ENCODE results near the gene IP6K3. TPM values are rescaled to one million over a fixed set of nuclear protein-coding genes. Genes with fewer than 3 reads are reported as not detected.

IP6K3 gene
- polyA plus RNA-seq, 1 donor (not counting 4 experiments of a cell fraction or from before 2014, with no cell fraction given) = not detected

DNA sequence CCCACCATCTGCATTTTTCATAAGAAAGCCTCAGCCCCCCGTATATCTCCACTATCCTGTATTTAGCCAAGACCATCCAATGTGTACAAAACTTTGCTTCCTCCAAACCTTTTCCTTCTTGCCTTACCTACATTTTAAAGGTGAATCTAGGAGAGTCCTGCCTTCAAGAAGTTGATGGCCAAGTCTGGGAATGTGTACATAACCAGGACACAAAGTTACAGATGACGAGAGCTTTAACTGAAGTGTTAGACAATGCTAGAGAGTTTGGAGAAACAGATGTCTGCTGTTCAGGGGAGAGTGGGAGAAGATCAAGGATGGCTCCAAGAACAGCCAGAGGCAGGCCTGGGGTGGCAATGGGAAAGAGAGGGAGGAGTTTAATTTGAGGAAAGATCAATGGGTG, 32.9 kb downstream of the IP6K3 start:
- Histone ChIP-seq H3K27me3 (ENCODE audit: control insufficient read depth, extremely low read depth, insufficient read depth, low read length) (no peaks in the 10 kb centered on the region), H3K36me3 (ENCODE audit: control insufficient read depth in 2 of 2, extremely low read depth in 1 of 2, insufficient read depth in 2 of 2, low read length in 2 of 2) (peaks cover 3 to 22% of the 10 kb centered on the region in 2 experiments), H3K9ac (ENCODE audit: control insufficient read depth, extremely low read depth, insufficient read depth, low read length) (no peak overlapping the region), H3K79me2 (ENCODE audit: control insufficient read depth, insufficient read depth, low read length) (peaks cover 16% of the 10 kb centered on the region), H3K27ac (ENCODE audit: control insufficient read depth, insufficient read depth, low read length) (no peak overlapping the region), H3K4me3 (ENCODE audit: control insufficient read depth in 2 of 3, extremely low read depth in 1 of 3, insufficient read depth in 2 of 3, low read depth in 1 of 3, low read length in 3 of 3) (no peak overlapping the region), H3K4me2 (ENCODE audit: control insufficient read depth, extremely low read depth, insufficient read depth, low read depth, low read length) (no peak overlapping the region), H4K20me1 (ENCODE audit: control insufficient read depth, extremely low read depth, insufficient read depth, low read length) (no peaks in the 10 kb centered on the region), H2AFZ (ENCODE audit: control insufficient read depth, low read length) (no peak overlapping the region), H3K9me3 (ENCODE audit: control insufficient read depth, low read depth, low read length) (no peaks in the 10 kb centered on the region), H3K9me1 (ENCODE audit: control insufficient read depth, extremely low read depth, insufficient read depth, low read length) (peaks cover 2% of the 10 kb centered on the region), H3K4me1 (ENCODE audit: control insufficient read depth, extremely low read depth, insufficient read depth, low read length) (peaks cover 51% of the 10 kb centered on the region)
- dilution Hi-C loops (cut with MboI; ENCODE audit: extremely low pct_ligation_motif_present, low sequenced_read_pairs) = no loop called here
- no peak for DNase-seq (ENCODE audit: low read depth, low spot score)
- no peak for FAIRE-seq
- TF ChIP-seq CTCF (optimal IDR thresholded peaks at IDR 0.05 in 1 of 3, IDR thresholded peaks at IDR 0.05 in 1 of 3, conservative IDR thresholded peaks at IDR 0.05 in 1 of 3; ENCODE audit: extremely low read depth in 1 of 3, insufficient read depth in 2 of 3, low read length in 3 of 3) = no peak
- no peak for TF ChIP-seq EZH2 (IDR thresholded peaks at IDR 0.05; ENCODE audit: low read length)

DNA sequence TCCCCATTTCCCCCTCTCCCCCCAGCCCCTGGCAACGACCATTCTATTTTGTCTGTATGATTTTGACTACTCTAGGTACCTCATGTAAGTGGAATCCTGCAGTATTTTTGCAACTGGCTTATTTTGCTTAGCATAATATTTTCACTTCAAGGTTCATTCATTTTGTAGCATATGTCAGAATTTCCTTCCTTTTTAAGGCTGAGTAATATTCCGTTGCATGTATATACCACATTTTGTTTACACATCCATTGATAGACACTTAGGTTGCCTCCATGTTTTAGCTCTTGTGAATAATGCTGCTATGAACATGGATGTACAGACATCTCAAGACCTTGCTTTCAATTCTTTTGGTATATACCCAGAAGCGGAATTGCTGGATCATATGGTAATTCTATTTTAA, 33.8 kb downstream of the IP6K3 start:
- Histone ChIP-seq H3K4me2 (ENCODE audit: control insufficient read depth, extremely low read depth, insufficient read depth, low read depth, low read length) (no peak overlapping the region), H3K4me3 (ENCODE audit: control insufficient read depth in 2 of 3, extremely low read depth in 1 of 3, insufficient read depth in 2 of 3, low read depth in 1 of 3, low read length in 3 of 3) (no peak overlapping the region), H3K27me3 (ENCODE audit: control insufficient read depth, extremely low read depth, insufficient read depth, low read length) (no peaks in the 10 kb centered on the region), H2AFZ (ENCODE audit: control insufficient read depth, low read length) (no peak overlapping the region), H3K9me1 (ENCODE audit: control insufficient read depth, extremely low read depth, insufficient read depth, low read length) (peaks cover 2% of the 10 kb centered on the region), H3K36me3 (ENCODE audit: control insufficient read depth in 2 of 2, extremely low read depth in 1 of 2, insufficient read depth in 2 of 2, low read length in 2 of 2) (peaks cover 9 to 29% of the 10 kb centered on the region in 2 experiments), H3K27ac (ENCODE audit: control insufficient read depth, insufficient read depth, low read length) (no peak overlapping the region), H3K9me3 (ENCODE audit: control insufficient read depth, low read depth, low read length) (no peaks in the 10 kb centered on the region), H3K79me2 (ENCODE audit: control insufficient read depth, insufficient read depth, low read length) (peaks cover 16% of the 10 kb centered on the region), H3K4me1 (ENCODE audit: control insufficient read depth, extremely low read depth, insufficient read depth, low read length) (peaks cover 42% of the 10 kb centered on the region), H3K9ac (ENCODE audit: control insufficient read depth, extremely low read depth, insufficient read depth, low read length) (no peak overlapping the region), H4K20me1 (ENCODE audit: control insufficient read depth, extremely low read depth, insufficient read depth, low read length) (no peaks in the 10 kb centered on the region)
- FAIRE-seq (no peak), DNase-seq (ENCODE audit: low read depth, low spot score) (no peak)
- TF ChIP-seq EZH2 (IDR thresholded peaks at IDR 0.05; ENCODE audit: low read length) (no peak), CTCF (optimal IDR thresholded peaks at IDR 0.05 in 1 of 3, IDR thresholded peaks at IDR 0.05 in 1 of 3, conservative IDR thresholded peaks at IDR 0.05 in 1 of 3; ENCODE audit: extremely low read depth in 1 of 3, insufficient read depth in 2 of 3, low read length in 3 of 3) (no peak)
- dilution Hi-C loops (cut with MboI; ENCODE audit: extremely low pct_ligation_motif_present, low sequenced_read_pairs) = no loop called here

Measured in keratinocyte (primary cell).